Natural killer cell (primary cell): Measurements from ENCODE around the gene GFER. TPM values are rescaled to one million over a fixed set of nuclear protein-coding genes. Genes with fewer than 3 reads are reported as not detected.

Experiments used
- ATAC-seq, 3 donors: fragments of 150-1000 bp in 2 of 3; fragments of 200-7000 bp in 1 of 3; cut with Tn5 transposase; 1 replicate in 1 of 3; 2 replicates in 2 of 3; pipeline ENCODE4 v1.10.0; 2021; ENCODE audit warnings: mild to moderate bottlenecking in 2 of 3, moderate library complexity in 2 of 3
- DNase-seq, 2 donors: peaks; one replicate each; pipeline versions ENCODE4 v3.0.0 to v3.0.0-alpha.2; 2013 to 2021; ENCODE audit warnings: mixed read lengths in 1 of 2
- H3K27ac ChIP-seq: one replicate; pipeline ENCODE4 v1.5.1; 2013; ENCODE audit warnings: mild to moderate bottlenecking, low read length
- H3K27me3 ChIP-seq: one replicate; pipeline ENCODE4 v1.6.1; 2013; ENCODE audit warnings: low read length; ENCODE audit not compliant: control insufficient read depth, insufficient read depth
- H3K36me3 ChIP-seq: one replicate; pipeline ENCODE4 v1.6.1; 2013; ENCODE audit warnings: low read length; ENCODE audit not compliant: control insufficient read depth, insufficient read depth
- H3K4me1 ChIP-seq: one replicate; pipeline ENCODE4 v1.6.1; 2013; ENCODE audit warnings: low read length; ENCODE audit not compliant: control insufficient read depth, insufficient read depth
- H3K4me3 ChIP-seq: one replicate; pipeline ENCODE4 v1.5.1; 2013; ENCODE audit warnings: low read length
- H3K9me3 ChIP-seq: one replicate; pipeline ENCODE4 v1.6.1; 2013; ENCODE audit warnings: low read length; ENCODE audit not compliant: control insufficient read depth, insufficient read depth
- H3K27ac Mint-ChIP-seq, 2 donors: one replicate each; pipeline ENCODE4 v1.8.0; 2022; ENCODE audit warnings: mild to moderate bottlenecking in 2 of 2, mixed read lengths in 2 of 2, moderate library complexity in 1 of 2
- H3K27me3 Mint-ChIP-seq, 2 donors: one replicate each; pipeline ENCODE4 v1.8.0; 2022; ENCODE audit warnings: low read depth in 2 of 2, mixed read lengths in 2 of 2
- H3K36me3 Mint-ChIP-seq: one replicate; pipeline ENCODE4 v1.8.0; 2022; ENCODE audit warnings: mixed read lengths
- H3K4me1 Mint-ChIP-seq, 2 donors: one replicate each; pipeline ENCODE4 v1.8.0; 2022; ENCODE audit warnings: mixed read lengths in 2 of 2
- H3K4me3 Mint-ChIP-seq: one replicate; pipeline ENCODE4 v1.8.0; 2022; ENCODE audit warnings: mild to moderate bottlenecking, moderate library complexity, mixed read lengths
- H3K9me3 Mint-ChIP-seq, 2 donors: one replicate each; pipeline ENCODE4 v1.8.0; 2022; ENCODE audit warnings: mixed read lengths in 2 of 2
- CTCF ChIP-seq: fragments of 200-600 bp; IDR thresholded peaks from one replicate; pipeline ENCODE4 v1.8.0; 2022; ENCODE audit warnings: antibody characterized with exemption
- WGBS: methylation state at CpG from one replicate; pipeline ENCODE4 v1.1.7; 2013; ENCODE audit warnings: missing lambda C conversion rate; ENCODE audit not compliant: insufficient coverage; 5-methylcytosine and 5-hydroxymethylcytosine counted together
- intact Hi-C: fragments of 100-400 bp; cut with micrococcal nuclease; formaldehyde crosslinking; loops from one replicate; pipeline ENCODE4 v1.14.2; 2022
- total RNA-seq, 4 donors: library from RNA; stranded (reverse); fragments of 120-200 nt in 1 of 4; gene quantifications; one replicate each; pipeline versions ENCODE4 v1.2.3 to v1.2.4, GENCODE V29; 2013 to 2022

The GFER gene
- total RNA-seq, 3 donors from 2014 or later (not counting 1 experiment from before 2014, with no cell fraction given): 23.8 to 29.5 (median 24.6) TPM

DNA sequence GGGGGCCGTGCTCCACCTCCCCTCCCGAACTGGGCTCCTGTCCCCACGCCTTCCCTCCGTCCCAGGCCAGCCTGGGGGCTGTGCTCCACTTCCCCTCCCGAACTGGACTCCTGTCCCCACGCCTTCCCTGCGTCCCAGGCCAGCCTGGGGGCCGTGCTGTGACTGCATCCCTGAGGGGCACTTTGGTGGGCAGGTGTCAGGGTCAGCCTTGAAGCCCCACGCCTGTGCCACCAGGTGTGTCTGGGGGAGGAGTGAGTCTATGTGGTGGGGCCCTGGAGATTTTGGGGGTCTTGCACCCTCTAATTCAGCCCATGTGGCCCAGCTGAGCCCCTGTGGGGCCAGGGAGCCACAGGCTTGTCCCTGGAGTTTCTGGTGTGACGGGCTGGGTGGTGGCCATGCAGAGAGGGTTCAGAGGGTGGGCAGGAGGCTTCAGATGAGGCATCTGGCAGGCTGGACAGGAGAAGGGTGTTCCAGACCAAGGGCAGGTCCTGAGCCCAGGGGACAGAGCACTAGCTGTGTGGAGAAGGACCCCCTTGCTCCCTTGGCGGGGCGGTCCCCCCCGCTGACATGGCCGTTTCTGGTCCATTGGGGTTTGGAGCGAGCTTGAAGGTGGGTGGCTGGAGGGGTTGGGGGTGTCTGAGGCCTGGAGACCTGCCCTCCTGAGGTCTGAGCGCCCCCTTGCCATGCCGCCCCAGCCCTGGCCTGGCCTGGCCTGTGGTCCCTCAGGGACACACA is 50.9 kb downstream of the GFER start:
- no peaks in the 10 kb centered on the region for H3K4me1 Mint-ChIP-seq
- Histone ChIP-seq H3K36me3 (no peaks in the 10 kb centered on the region), H3K27me3 (no peaks in the 10 kb centered on the region), H3K9me3 (no peaks in the 10 kb centered on the region), H3K4me3 (no peak overlapping the region), H3K4me1 (peaks cover 6% of the 10 kb centered on the region), H3K27ac (no peak overlapping the region)
- DNase-seq (no peak), ATAC-seq (no peak)
- H3K27ac Mint-ChIP-seq: no peak overlapping the region
- no peaks in the 10 kb centered on the region for H3K27me3 Mint-ChIP-seq
- TF ChIP-seq CTCF: no peak
- no peaks in the 10 kb centered on the region for H3K9me3 Mint-ChIP-seq
- WGBS: 93% methylated on average over 17 of the region's 17 CpGs
- intact Hi-C loops: no loop called here
- H3K4me3 Mint-ChIP-seq: no peak overlapping the region
- no peaks in the 10 kb centered on the region for H3K36me3 Mint-ChIP-seq

GRCh38 chr16:2035431-2036199 is 51.6 kb downstream of the GFER start:
- Mint-ChIP-seq H3K4me3 (no peak overlapping the region), H3K9me3 (no peaks in the 10 kb centered on the region), H3K36me3 (no peaks in the 10 kb centered on the region), H3K4me1 (no peaks in the 10 kb centered on the region), H3K27ac (no peak overlapping the region), H3K27me3 (no peaks in the 10 kb centered on the region)
- DNase-seq: no peak
- 94% methylated on average over 34 of the region's 34 CpGs for WGBS
- intact Hi-C loops: no loop called here
- no peak for ATAC-seq
- no peak overlapping the region for H3K27ac ChIP-seq
- H3K36me3 ChIP-seq: no peaks in the 10 kb centered on the region
- TF ChIP-seq CTCF: no peak
- no peaks in the 10 kb centered on the region for H3K27me3 ChIP-seq
- H3K9me3 ChIP-seq: no peaks in the 10 kb centered on the region
- no peak overlapping the region for H3K4me3 ChIP-seq
- H3K4me1 ChIP-seq: peaks cover 6% of the 10 kb centered on the region

GRCh38 chr16:2036200-2036966 is 52.4 kb downstream of the GFER start:
- Histone ChIP-seq H3K27ac (no peak overlapping the region), H3K36me3 (no peaks in the 10 kb centered on the region), H3K9me3 (no peaks in the 10 kb centered on the region), H3K4me3 (no peak overlapping the region), H3K4me1 (peaks cover 6% of the 10 kb centered on the region), H3K27me3 (no peaks in the 10 kb centered on the region)
- H3K27me3 Mint-ChIP-seq: no peaks in the 10 kb centered on the region
- DNase-seq (no peak), ATAC-seq (no peak)
- intact Hi-C loops: no loop called here
- TF ChIP-seq CTCF: no peak
- H3K4me3 Mint-ChIP-seq: no peak overlapping the region
- WGBS: 94% methylated on average over 47 of the region's 47 CpGs
- no peaks in the 10 kb centered on the region for H3K9me3 Mint-ChIP-seq
- no peaks in the 10 kb centered on the region for H3K4me1 Mint-ChIP-seq
- no peaks in the 10 kb centered on the region for H3K36me3 Mint-ChIP-seq
- no peak overlapping the region for H3K27ac Mint-ChIP-seq
